Chondrocyte (in vitro differentiated cells): ENCODE results near the gene CRYBB3. TPM values are rescaled to one million over a fixed set of nuclear protein-coding genes. Genes with fewer than 3 reads are reported as not detected.
"Not testable (repeated sequence)": the region's sequence is repeated elsewhere in the genome, so short reads cannot be mapped to it uniquely, and the experiment has no call there.

Experiments
- DNase-seq: peaks from one replicate; pipeline ENCODE4 v3.0.0; 2021; ENCODE audit warnings: mixed read lengths, low spot score
- H3K27ac Mint-ChIP-seq: one replicate; pipeline ENCODE4 v1.8.0; 2021; ENCODE audit warnings: mild to moderate bottlenecking, moderate library complexity, mixed read lengths; ENCODE audit not compliant: unreplicated experiment
- H3K27me3 Mint-ChIP-seq: 2 replicates; pipeline ENCODE4 v1.8.0; 2021; ENCODE audit warnings: low read depth, mixed read lengths
- H3K36me3 Mint-ChIP-seq: 2 replicates; pipeline ENCODE4 v1.8.0; 2021; ENCODE audit warnings: low read depth, mixed read lengths
- H3K4me1 Mint-ChIP-seq: 2 replicates; pipeline ENCODE4 v1.8.0; 2021; ENCODE audit warnings: low read depth, mild to moderate bottlenecking, mixed read lengths
- H3K4me3 Mint-ChIP-seq: one replicate; pipeline ENCODE4 v1.8.0; 2021; ENCODE audit warnings: mild to moderate bottlenecking, moderate library complexity, mixed read lengths; ENCODE audit not compliant: unreplicated experiment
- H3K9me3 Mint-ChIP-seq: 2 replicates; pipeline ENCODE4 v1.8.0; 2021; ENCODE audit warnings: low read depth, mixed read lengths
- total RNA-seq: library from RNA; stranded (reverse); gene quantifications from 3 replicates; pipeline ENCODE4 v1.2.1, GENCODE V29; 2021
- TF ChIP-seq, protein P1 (sequence below): fragments of 200-600 bp; sonication (generic); IDR thresholded peaks from 2 replicates; pipeline ENCODE4 v1.5.0; 2021; ENCODE audit warnings: antibody characterized with exemption, mild to moderate bottlenecking, moderate library complexity

The CRYBB3 gene
- total RNA-seq, 1 donor from 2014 or later, result not detected

DNA sequence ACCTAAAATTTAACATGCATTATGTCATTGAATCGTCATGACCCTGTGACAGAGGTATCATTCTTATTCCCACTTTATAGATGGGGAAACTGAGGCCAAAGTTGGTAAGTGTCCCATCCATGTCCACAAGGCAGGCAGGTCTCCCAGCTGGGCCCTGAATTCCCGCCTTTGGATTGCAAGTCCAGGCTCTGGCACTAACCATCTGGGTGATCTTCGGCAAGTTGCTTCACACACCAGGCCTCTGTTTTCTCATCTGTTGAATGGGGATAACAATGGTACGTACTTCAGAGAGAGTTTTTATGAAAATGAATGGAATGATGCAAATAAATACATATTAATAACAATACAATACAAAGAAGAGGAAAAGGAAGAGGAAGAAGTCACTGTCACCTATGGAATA lies 3.4 kb downstream of the CRYBB3 start:
- no peak overlapping the region for H3K4me3 Mint-ChIP-seq
- H3K4me1 Mint-ChIP-seq, result no peaks in the 10 kb centered on the region
- no peak overlapping the region for H3K27ac Mint-ChIP-seq
- peaks cover 13% of the 10 kb centered on the region for H3K36me3 Mint-ChIP-seq
- no peaks in the 10 kb centered on the region for H3K9me3 Mint-ChIP-seq
- TF ChIP-seq, protein P1, sequence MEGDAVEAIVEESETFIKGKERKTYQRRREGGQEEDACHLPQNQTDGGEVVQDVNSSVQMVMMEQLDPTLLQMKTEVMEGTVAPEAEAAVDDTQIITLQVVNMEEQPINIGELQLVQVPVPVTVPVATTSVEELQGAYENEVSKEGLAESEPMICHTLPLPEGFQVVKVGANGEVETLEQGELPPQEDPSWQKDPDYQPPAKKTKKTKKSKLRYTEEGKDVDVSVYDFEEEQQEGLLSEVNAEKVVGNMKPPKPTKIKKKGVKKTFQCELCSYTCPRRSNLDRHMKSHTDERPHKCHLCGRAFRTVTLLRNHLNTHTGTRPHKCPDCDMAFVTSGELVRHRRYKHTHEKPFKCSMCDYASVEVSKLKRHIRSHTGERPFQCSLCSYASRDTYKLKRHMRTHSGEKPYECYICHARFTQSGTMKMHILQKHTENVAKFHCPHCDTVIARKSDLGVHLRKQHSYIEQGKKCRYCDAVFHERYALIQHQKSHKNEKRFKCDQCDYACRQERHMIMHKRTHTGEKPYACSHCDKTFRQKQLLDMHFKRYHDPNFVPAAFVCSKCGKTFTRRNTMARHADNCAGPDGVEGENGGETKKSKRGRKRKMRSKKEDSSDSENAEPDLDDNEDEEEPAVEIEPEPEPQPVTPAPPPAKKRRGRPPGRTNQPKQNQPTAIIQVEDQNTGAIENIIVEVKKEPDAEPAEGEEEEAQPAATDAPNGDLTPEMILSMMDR, result no peak
- H3K27me3 Mint-ChIP-seq, result peaks cover 2% of the 10 kb centered on the region
- peak; percentile 25 for DNase-seq

DNA sequence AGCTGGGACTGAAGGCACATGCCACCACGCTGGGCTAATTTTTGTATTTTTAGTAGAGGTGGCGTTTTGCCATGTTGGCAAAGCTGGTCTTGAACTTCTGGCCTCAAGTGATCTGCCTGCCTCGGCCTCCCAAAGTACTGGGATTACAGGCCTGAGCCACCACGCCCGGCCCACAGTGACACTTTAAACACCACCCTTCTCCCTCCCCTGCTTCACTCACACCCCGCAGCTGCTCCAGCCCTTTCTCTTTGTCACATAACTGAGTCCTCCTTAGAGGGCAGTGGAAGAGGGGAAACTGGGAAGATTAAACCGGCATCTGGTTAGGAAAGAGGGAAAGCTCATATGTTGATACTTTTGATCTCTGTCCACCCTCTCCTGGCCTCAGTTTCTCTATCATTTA lies 4.9 kb downstream of the CRYBB3 start:
- not testable (repeated sequence) for H3K27ac Mint-ChIP-seq, H3K27me3 Mint-ChIP-seq, H3K4me1 Mint-ChIP-seq, H3K9me3 Mint-ChIP-seq, H3K4me3 Mint-ChIP-seq
- DNase-seq, result peak; percentile 17
- H3K36me3 Mint-ChIP-seq, result peaks cover 12% of the 10 kb centered on the region

DNA sequence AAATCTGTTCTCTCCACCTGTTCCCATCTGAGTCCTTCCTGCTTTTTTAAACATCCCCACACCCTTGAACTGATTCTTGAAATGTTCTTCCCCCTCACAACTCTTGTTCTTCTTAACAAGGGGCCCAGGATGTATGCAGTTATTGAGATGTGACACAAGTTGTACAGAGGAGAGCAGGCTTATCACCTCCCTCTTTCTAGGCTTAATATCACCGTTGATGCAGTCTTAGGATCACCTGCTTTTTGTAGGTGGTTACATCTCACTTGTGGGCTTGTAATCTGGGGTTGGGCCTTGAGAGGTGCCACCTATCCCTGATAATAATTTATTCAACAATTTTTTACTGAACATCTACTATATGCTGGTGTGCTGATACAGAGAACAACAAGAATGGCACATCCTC lies 6.2 kb downstream of the CRYBB3 start:
- Mint-ChIP-seq H3K4me1 (no peaks in the 10 kb centered on the region), H3K4me3 (no peak overlapping the region), H3K27ac (no peak overlapping the region), H3K36me3 (peaks cover 10% of the 10 kb centered on the region), H3K27me3 (peaks cover 2% of the 10 kb centered on the region), H3K9me3 (no peaks in the 10 kb centered on the region)
- TF ChIP-seq, protein P1, result no peak
- no peak for DNase-seq

DNA sequence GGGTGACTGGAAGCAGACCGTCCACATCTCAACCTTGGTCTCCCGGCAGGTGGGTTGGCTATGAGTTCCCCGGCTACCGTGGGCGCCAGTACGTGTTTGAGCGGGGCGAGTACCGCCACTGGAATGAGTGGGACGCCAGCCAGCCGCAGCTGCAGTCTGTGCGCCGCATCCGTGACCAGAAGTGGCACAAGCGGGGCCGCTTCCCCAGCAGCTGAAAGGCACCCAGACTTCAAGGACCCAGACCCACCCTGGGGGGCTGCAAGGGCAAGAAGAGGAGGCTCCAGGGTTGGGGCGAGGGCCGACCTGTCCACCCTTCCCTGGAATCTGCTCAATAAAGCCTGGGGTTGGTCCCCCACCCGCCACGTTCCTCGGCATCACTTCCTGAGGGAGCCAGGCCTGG lies 7.3 kb downstream of the CRYBB3 start:
- DNase-seq, result peak; percentile 91

DNA sequence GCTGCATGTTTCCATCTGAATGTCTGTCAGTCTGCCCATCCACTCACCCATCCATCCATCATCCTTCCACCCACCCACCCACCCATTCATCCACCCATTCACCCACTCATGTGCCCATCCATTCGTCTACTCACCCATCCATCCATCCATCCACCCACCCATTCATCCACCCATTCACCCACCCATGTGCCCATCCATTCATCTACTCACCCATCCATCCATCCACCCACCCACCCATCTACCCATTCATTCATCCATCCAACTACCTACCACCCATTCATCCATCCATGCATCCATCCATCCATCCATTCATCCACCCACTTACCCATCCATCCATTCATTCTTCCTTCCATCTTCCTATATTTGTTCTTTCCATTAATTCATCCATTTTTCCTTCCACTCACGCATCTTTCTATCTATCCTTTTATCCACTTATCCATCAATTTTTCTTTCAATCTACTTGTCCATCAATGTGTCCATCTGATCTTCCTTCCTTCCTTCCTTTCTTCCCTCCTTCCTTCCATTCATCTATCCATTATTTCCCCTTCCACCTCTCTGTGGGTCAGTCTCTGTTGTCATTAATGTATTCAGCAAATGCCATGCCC lies 8.0 kb downstream of the CRYBB3 start:
- no peaks in the 10 kb centered on the region for H3K9me3 Mint-ChIP-seq
- no peak overlapping the region for H3K4me3 Mint-ChIP-seq
- no peak for DNase-seq
- H3K4me1 Mint-ChIP-seq, result no peaks in the 10 kb centered on the region
- H3K36me3 Mint-ChIP-seq, result peaks cover 10% of the 10 kb centered on the region
- TF ChIP-seq, protein P1, result no peak
- H3K27me3 Mint-ChIP-seq, result peaks cover 2% of the 10 kb centered on the region
- H3K27ac Mint-ChIP-seq, result no peak overlapping the region

More for the DNA sequence above, 7.3 kb downstream of the CRYBB3 start:
- TF ChIP-seq, protein P1, result no peak
- H3K36me3 Mint-ChIP-seq, result peaks cover 10% of the 10 kb centered on the region
- no peaks in the 10 kb centered on the region for H3K4me1 Mint-ChIP-seq
- H3K27me3 Mint-ChIP-seq, result peaks cover 2% of the 10 kb centered on the region
- no peak overlapping the region for H3K27ac Mint-ChIP-seq
- H3K4me3 Mint-ChIP-seq, result no peak overlapping the region
- no peaks in the 10 kb centered on the region for H3K9me3 Mint-ChIP-seq

DNA sequence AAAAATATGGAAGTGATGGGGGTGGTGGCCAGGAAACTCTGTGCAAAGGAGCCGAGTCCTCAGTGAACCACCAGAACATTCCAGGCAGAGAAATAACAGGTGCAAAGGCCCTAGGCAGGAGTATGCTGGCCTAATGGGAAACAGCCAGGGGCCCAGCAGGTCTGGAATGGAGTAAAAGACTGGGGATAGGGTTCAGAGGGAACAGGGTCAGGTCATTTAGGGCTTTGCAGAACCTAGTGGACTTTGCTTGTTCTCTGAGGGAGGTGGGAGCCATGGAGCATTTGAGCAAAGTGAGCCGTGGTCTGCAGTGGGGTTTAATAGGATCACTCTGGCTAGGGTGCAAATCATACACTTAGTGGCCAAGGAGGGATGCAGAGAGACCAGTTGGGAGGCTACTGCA lies 8.7 kb downstream of the CRYBB3 start:
- peaks cover 2% of the 10 kb centered on the region for H3K27me3 Mint-ChIP-seq
- no peak overlapping the region for H3K4me3 Mint-ChIP-seq
- H3K9me3 Mint-ChIP-seq, result peaks cover 4% of the 10 kb centered on the region
- no peak for DNase-seq
- TF ChIP-seq, protein P1, result no peak
- no peak overlapping the region for H3K27ac Mint-ChIP-seq
- H3K36me3 Mint-ChIP-seq, result peaks cover 12% of the 10 kb centered on the region
- no peaks in the 10 kb centered on the region for H3K4me1 Mint-ChIP-seq
